Transverse colon (tissue), 4 donors: Measurements from ENCODE around the gene ATP5MC2.

Experiments
- POLR2A ChIP-seq: fragments of 450-650 bp; IDR thresholded peaks from one replicate; pipeline ENCODE4 v1.6.1; 2016; ENCODE audit warnings: antibody characterized with exemption, mild to moderate bottlenecking, moderate library complexity
- POLR2AphosphoS5 ChIP-seq, 3 donors: sonication (generic); formaldehyde crosslinking; IDR thresholded peaks; one replicate each; pipeline ENCODE4 v1.6.1; 2016; ENCODE audit warnings: antibody characterized with exemption in 3 of 3
- TF ChIP-seq, protein P1 (sequence below), 5 experiments: fragments of 200-600 bp in 3 of 5; fragments of 450-650 bp in 2 of 5; sonication (generic) in 3 of 5; IDR thresholded peaks; 1 replicate in 2 of 5; 2 replicates in 3 of 5; pipeline ENCODE4 v1.5.1; 2016 to 2017; ENCODE audit warnings: antibody characterized with exemption in 5 of 5, inconsistent platforms in 3 of 5, mild to moderate bottlenecking in 2 of 5, moderate library complexity in 1 of 5

DNA sequence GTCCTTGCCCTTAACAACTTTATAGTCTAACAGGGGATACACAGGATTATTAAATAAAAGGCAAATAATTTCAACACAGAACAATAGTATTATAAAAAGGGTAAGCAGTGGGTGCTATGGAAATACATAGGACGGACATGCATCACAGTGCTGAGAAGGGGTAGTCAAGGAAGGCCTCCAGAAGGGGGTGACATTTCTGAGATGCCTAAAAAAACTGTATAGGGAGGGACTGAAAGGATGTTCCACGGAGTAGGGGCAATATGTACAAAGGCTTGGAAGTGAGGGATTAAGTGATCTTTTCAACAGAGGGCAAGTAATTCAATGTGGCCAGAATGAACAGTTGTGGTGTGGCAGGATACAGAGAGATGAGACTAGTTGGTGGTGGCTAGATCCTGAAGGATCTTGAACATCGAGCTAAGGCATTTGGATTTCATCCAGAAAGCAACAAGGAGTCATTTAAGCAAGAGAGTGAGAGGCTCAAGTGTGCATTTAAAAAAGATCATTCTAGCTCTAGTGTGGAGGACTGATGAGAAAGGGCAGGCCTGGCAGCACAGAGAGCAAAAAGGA, 8.9 kb upstream of the ATP5MC2 start:
- TF ChIP-seq, protein P1, sequence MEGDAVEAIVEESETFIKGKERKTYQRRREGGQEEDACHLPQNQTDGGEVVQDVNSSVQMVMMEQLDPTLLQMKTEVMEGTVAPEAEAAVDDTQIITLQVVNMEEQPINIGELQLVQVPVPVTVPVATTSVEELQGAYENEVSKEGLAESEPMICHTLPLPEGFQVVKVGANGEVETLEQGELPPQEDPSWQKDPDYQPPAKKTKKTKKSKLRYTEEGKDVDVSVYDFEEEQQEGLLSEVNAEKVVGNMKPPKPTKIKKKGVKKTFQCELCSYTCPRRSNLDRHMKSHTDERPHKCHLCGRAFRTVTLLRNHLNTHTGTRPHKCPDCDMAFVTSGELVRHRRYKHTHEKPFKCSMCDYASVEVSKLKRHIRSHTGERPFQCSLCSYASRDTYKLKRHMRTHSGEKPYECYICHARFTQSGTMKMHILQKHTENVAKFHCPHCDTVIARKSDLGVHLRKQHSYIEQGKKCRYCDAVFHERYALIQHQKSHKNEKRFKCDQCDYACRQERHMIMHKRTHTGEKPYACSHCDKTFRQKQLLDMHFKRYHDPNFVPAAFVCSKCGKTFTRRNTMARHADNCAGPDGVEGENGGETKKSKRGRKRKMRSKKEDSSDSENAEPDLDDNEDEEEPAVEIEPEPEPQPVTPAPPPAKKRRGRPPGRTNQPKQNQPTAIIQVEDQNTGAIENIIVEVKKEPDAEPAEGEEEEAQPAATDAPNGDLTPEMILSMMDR (IDR thresholded peaks at IDR 0.05), result no peak
- no peak for TF ChIP-seq POLR2A
- TF ChIP-seq POLR2AphosphoS5 (IDR thresholded peaks at IDR 0.05), result no peak
